ENCODE measurements around the gene KIRREL3.
A peak's percentile ranks its signal among the peaks of the same experiment; 100 is the strongest.

KIRREL3 gene

GRCh38 chr11:126739499-126740145 lies 260.9 kb downstream of the KIRREL3 start:
- Histone ChIP-seq H3K36me3 (ENCODE audit: control insufficient read depth, insufficient read depth, low read length) (no peaks in the 10 kb centered on the region), H3K4me3 (replicated peaks; ENCODE audit: low read depth, low read length) (no peak overlapping the region), H3K27me3 (replicated peaks; ENCODE audit: control insufficient read depth, insufficient read depth, low read length) (peaks cover 2% of the 10 kb centered on the region)
- TF ChIP-seq CTCF (IDR thresholded peaks at IDR 0.05; ENCODE audit: insufficient read depth, low read length, poor library complexity, severe bottlenecking) = no peak
- DNase-seq (ENCODE audit: extremely low read depth, insufficient read length) = no peak

GRCh38 chr11:126738295-126739031 lies 262.1 kb downstream of the KIRREL3 start:
- peaks cover 2% of the 10 kb centered on the region for H3K27me3 ChIP-seq (replicated peaks; ENCODE audit: control insufficient read depth, insufficient read depth, low read length)

GRCh38 chr11:126736682-126737572 lies 263.6 kb downstream of the KIRREL3 start:
- no peak for DNase-seq (ENCODE audit: extremely low read depth, insufficient read length)
- no peak overlapping the region for H3K4me3 ChIP-seq (replicated peaks; ENCODE audit: low read depth, low read length)
- TF ChIP-seq CTCF (IDR thresholded peaks at IDR 0.05; ENCODE audit: insufficient read depth, low read length, poor library complexity, severe bottlenecking) = no peak

More at GRCh38 chr11:126738295-126739031, 262.1 kb downstream of the KIRREL3 start:
- no peak for DNase-seq (ENCODE audit: extremely low read depth, insufficient read length)
- no peak for TF ChIP-seq CTCF (IDR thresholded peaks at IDR 0.05; ENCODE audit: insufficient read depth, low read length, poor library complexity, severe bottlenecking)
- Histone ChIP-seq H3K36me3 (ENCODE audit: control insufficient read depth, insufficient read depth, low read length) (no peaks in the 10 kb centered on the region), H3K4me3 (replicated peaks; ENCODE audit: low read depth, low read length) (no peak overlapping the region)

GRCh38 chr11:126734752-126735151 lies 265.8 kb downstream of the KIRREL3 start:
- peak; percentile 24 for DNase-seq (ENCODE audit: extremely low read depth, insufficient read length)
- Histone ChIP-seq H3K4me3 (replicated peaks; ENCODE audit: low read depth, low read length) (no peak overlapping the region), H3K27me3 (replicated peaks; ENCODE audit: control insufficient read depth, insufficient read depth, low read length) (no peaks in the 10 kb centered on the region; the same call in none of the 2 replicates), H3K36me3 (ENCODE audit: control insufficient read depth, insufficient read depth, low read length) (no peaks in the 10 kb centered on the region)
- TF ChIP-seq CTCF (IDR thresholded peaks at IDR 0.05; ENCODE audit: insufficient read depth, low read length, poor library complexity, severe bottlenecking) = no peak

More at GRCh38 chr11:126736682-126737572, 263.6 kb downstream of the KIRREL3 start:
- Histone ChIP-seq H3K36me3 (ENCODE audit: control insufficient read depth, insufficient read depth, low read length) (no peaks in the 10 kb centered on the region), H3K27me3 (replicated peaks; ENCODE audit: control insufficient read depth, insufficient read depth, low read length) (peaks cover 2% of the 10 kb centered on the region)

GRCh38 chr11:126733685-126734084 lies 266.9 kb downstream of the KIRREL3 start:
- TF ChIP-seq CTCF (IDR thresholded peaks at IDR 0.05; ENCODE audit: insufficient read depth, low read length, poor library complexity, severe bottlenecking) = no peak
- H3K27me3 ChIP-seq (replicated peaks; ENCODE audit: control insufficient read depth, insufficient read depth, low read length) = no peaks in the 10 kb centered on the region; the same call in 1 of the 2 replicates
- H3K4me3 ChIP-seq (replicated peaks; ENCODE audit: low read depth, low read length) = no peak overlapping the region

More at GRCh38 chr11:126733685-126734084, 266.9 kb downstream of the KIRREL3 start:
- DNase-seq (ENCODE audit: extremely low read depth, insufficient read length) = no peak
- no peaks in the 10 kb centered on the region for H3K36me3 ChIP-seq (ENCODE audit: control insufficient read depth, insufficient read depth, low read length)
